ENCODE results near the gene WNT4.
A peak's percentile ranks its signal among the peaks of the same experiment; 100 is the strongest.

WNT4 gene

DNA sequence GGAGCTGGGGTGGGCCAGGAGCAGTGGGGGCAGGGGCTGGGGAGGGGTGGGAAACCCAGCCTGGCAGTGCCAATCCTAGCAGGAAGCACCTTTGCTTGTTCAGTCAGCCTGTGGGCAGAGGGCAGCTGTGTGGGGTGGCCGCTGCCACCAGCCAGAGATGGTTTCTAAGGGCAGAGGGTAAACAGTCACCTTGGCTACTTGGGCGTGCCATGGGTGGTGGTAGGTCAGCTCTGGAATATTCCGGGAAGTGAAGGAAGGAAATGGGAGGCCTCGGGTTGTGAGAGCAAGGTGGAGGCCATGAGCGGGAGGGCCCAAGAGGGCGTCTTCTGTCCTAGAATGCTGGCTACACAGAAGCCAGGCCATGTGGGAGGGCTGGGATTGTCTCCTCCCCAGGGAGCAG, 20.7 kb upstream of the WNT4 start:
- no peak for DNase-seq (ENCODE audit: low read depth in 2 of 2)

GRCh38 chr1:22163137-22163536, 20.2 kb upstream of the WNT4 start:
- no peak for DNase-seq (ENCODE audit: low read depth in 2 of 2)

DNA sequence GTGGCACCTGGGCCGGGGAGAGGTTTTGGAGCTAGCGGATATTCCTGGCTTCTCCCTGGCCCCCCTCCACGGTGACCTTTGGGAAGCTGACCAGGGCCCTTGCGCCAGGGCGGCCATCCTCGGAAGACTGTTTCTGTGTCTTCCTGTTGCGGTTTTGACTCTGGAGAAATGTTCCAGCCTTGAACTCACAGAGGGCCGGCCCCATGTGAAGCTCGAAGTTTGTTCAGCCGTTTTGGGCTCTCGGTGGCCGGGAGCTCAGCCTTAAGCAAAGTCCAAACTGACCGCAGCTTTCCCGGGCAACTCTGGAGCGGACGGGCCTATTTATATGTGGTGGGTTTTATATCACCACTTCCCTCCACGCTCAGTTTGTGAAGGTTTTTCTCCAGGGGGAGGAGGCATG, 17.0 kb upstream of the WNT4 start:
- DNase-seq (ENCODE audit: low read depth in 2 of 2), result no peak

- DNase-seq (ENCODE audit: low read depth in 2 of 2), result no peak
Measured at GRCh38 chr1:22158654-22159053, 15.8 kb upstream of the WNT4 start.

GRCh38 chr1:22157359-22157966, 14.6 kb upstream of the WNT4 start:
- no peak for DNase-seq (ENCODE audit: low read depth in 2 of 2)

DNA sequence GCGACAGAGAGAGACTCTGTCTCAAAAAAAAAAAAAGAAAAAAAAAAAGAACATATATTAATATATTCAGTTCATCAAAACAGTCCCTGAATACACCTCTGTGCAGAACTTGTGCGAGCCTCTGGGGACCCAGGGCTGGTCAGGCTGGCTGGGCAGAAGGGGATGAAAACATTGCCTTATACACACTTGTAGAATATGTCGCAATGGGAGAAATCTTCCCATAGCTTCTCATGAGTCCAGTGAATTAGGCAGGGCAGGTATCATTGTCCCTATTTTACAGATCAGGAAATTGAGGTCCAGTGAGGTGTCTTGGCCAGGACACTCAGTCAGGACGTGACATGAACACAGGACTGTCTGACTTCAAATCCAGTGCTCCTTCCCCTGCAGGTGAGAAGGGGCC, 12.6 kb upstream of the WNT4 start:
- no peak for DNase-seq (ENCODE audit: low read depth in 2 of 2)

- DNase-seq (ENCODE audit: low read depth in 2 of 2), result no peak
Measured at GRCh38 chr1:22154626-22155025, 11.7 kb upstream of the WNT4 start.

GRCh38 chr1:22153660-22154437, 11.0 kb upstream of the WNT4 start:
- no peak for DNase-seq (ENCODE audit: low read depth in 2 of 2)

- DNase-seq (ENCODE audit: low read depth in 2 of 2), result no peak
Measured at GRCh38 chr1:22150923-22151322, 8.0 kb upstream of the WNT4 start.

- DNase-seq (ENCODE audit: low read depth in 2 of 2), result no peak
Measured at GRCh38 chr1:22142315-22143064, 407 bp downstream of the WNT4 start.

- no peak for DNase-seq (ENCODE audit: low read depth in 2 of 2)
Measured at GRCh38 chr1:22141554-22142314, 1.2 kb downstream of the WNT4 start.

DNA sequence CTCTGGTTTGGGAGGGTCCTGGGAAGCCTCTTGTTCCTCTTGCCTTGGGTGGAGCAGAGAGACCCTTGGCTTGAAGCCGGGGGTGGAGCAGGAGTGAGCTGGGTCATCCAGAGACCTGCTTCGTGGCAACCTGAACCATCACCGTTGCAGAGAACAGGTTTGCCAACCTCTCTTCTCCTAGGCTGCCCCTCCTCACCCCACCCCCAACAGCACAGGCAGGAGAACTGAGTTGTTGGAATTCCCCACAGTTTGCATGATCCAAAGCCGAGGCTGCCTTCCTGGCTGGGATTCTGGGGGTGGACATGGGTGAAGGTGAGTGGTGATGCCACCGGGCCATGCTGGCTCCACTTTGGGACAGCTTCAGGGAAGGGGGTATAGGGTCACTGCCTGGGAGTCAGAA, 2.2 kb downstream of the WNT4 start:
- no peak for DNase-seq (ENCODE audit: low read depth in 2 of 2)

DNA sequence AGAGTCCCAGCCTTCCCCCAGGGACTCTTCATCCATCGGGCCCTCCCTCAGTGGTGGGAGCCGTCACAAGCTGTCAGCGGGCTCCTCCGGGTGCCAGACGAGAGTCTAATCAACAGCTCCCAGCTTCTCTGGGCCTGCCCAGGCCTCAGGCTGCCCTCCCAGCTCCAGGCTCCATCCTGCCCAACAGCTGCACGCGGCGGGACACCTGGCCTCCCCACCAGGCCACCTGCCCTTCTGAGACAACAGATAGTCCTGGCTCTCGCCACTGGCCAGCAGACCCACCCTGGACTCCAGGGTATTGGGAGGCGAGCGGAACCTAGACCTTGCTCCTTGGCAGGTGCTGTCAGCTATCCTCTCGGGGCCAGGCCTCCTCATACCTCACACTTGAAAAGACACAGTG, 3.1 kb downstream of the WNT4 start:
- no peak for DNase-seq (ENCODE audit: low read depth in 2 of 2)

DNA sequence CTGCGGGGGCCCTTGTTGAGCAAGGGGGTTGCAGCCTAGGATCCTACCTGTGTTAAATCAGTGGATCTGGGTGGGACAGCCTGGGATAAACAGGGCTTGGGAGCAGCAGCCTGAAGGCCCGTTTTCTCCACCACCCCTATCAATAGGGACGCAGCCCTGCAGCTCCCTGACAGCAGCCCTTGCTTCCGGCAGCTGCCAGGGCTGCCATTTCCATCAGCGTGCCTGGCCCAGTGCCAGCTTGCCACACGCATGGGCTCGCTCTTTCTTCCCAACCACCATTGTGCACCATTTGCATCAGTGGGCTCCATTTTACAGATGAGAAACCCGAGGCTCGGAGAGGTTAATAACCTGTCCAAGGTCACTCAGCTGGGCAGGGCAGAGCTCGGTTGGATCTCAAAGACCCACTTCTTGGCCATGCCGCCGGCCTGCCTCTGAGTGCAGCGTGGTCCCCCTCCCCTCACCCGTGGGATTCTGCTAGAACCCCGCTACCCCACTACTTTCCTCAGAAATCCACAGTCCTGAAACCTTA, 3.8 kb downstream of the WNT4 start:
- DNase-seq (ENCODE audit: low read depth in 2 of 2), result no peak

DNA sequence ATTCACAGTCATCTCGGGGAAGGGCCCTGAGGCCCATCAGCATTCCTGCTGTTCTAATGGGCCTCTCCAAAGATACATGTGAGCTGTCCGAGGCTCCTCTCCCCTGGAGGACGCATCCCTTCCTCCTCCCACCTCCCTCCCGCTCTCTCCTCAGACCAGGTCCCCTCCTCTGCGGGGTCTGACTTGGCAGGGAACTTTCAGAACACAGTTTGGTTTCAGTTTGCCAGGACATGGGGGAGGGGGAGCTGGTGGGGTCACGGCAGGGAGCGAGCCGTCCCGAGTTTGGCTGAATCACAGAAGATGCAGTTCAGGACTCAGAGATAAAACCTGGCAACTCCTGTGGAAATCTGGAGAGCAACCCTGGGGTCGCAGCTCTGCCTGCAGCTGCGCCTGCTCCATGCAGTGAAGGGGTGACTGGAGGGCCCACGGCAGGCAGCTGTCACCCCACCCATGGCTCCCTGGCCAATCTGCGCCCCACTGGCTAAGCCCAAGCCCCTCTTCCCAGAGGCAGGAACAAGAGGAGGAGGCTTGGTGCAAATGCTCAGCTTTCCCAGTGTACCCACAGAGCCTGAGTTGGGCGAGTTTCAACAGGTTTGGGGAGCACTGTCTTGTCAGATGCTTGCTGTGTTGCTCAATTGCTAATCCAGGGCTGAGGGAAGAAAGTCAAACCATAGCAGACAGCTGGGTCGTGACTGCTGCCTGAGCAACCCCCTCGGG, 5.7 kb downstream of the WNT4 start:
- DNase-seq (ENCODE audit: low read depth in 2 of 2), result no peak

DNA sequence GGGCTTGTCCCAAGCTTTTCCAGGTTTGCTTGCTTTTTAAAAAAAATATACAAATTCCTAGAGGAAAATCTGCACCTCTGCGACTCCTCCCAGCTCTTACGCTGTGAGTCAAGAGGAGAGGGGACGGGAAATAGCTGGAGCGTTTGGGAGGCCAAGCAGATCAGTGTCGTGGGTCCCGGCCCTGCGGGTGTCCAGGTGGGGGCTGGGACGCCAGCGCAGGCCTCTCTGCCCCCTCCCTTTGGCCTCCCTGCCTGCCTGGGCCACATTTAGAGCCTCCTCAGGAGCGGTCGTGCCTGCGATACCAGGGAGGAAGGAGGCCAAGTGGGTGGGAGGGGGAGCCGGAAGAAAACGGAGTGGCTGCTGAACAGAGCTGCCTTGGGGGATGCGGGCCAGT, 9.0 kb downstream of the WNT4 start:
- no peak for DNase-seq (ENCODE audit: low read depth in 2 of 2)

DNA sequence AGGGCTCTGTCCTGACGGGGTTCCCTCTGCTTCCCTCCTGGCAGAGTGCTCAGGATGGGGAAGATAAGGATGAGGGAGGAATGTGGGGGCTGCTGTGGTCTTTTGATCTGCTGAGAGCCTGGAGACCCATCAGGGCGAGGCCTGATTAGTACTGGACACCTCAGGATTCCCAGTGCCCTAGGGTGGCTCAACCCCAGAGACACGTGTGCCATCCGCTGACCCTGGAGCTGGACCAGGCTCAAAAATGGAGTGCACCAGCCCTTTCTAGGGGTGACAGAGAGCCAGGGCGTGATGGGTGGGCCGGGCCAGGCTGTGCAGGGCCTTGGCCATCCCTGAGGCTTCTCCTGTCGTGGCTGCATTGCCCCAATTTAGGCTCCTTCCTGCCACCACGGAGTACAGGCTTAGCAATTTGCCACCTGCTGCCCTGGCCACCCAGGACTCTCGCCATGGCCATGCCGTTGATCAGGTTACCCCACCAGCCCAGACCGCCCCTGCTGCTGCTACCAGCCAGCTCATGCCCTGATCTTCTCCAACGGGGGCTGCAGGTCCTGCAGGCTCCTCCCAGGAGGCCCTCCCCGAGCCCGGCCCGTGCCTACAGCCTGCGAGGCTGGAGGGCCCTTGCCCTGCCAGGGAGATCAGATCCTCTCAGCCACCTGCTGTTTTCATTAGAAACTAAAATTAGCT, 9.5 kb downstream of the WNT4 start:
- DNase-seq (ENCODE audit: low read depth in 2 of 2), result no peak

DNA sequence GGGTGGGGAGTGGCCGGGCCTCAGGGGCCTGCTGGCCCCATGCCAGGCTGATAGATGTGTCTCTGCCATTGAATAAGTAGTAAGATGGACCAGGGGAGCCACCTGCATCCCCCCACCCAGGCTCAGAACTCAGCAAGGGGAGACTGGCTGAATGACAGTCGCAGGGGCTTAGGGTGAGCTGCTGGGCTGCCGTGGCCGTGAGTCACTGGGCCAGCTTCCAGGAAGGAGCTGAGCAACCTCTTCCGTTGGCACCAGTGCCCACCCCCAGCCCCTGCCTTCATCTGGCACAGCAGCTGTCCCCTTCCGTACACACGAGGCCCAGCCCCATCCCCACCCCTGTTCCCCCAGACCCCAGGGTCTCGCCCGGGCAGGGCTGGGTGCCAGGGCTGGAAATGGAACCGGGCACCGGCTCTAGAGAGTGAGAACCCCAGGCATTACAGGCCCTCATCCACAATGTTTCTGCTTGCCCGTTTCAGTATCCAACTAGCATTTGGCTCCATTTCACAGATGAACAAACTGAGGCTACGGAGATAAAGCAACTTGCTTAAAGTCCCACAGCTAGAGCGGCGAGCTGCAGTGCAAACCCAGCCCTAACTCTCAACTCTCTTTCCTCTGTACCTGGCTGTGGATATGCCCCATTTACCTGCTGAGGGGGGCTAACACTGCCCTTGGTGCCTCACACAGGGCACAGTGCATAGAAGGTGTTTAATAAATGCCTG, 10.2 kb downstream of the WNT4 start:
- DNase-seq (ENCODE audit: low read depth in 2 of 2), result no peak

GRCh38 chr1:22131875-22132486, 10.9 kb downstream of the WNT4 start:
- peak; percentile 4 to 21 for DNase-seq (ENCODE audit: low read depth in 2 of 2)

DNA sequence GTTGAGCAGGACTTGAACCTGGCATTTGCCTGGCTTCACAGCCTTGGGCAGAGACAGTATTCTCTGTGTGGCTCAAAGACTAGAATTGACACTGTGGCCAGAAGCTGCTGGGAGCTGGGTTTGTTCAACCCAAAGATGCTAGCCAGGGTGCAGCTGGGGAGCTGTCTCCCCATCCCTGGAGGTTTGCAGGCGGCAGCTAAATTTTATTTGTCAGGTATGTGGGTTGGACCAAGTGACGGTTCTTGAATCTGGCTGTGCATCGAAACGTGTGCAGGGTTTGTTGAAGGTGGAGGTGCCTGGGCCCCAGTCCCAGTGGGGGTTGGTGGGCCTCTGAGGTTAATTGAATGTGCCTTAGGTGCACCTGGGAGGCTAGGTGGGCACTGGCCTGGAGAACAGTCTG, 11.8 kb downstream of the WNT4 start:
- no peak for DNase-seq (ENCODE audit: low read depth in 2 of 2)

Data from stimulated activated CD4-positive, alpha-beta T cell treated with anti-CD3 and anti-CD28 coated beads, Interleukin-1b, Interleukin-23, amount 100 ng/mL, for 1 hour (primary cell).